ENCODE results near the gene ZNF709.
"Not testable (repeated sequence)": the region's sequence is repeated elsewhere in the genome, so short reads cannot be mapped to it uniquely, and the experiment has no call there.

The ZNF709 gene

DNA sequence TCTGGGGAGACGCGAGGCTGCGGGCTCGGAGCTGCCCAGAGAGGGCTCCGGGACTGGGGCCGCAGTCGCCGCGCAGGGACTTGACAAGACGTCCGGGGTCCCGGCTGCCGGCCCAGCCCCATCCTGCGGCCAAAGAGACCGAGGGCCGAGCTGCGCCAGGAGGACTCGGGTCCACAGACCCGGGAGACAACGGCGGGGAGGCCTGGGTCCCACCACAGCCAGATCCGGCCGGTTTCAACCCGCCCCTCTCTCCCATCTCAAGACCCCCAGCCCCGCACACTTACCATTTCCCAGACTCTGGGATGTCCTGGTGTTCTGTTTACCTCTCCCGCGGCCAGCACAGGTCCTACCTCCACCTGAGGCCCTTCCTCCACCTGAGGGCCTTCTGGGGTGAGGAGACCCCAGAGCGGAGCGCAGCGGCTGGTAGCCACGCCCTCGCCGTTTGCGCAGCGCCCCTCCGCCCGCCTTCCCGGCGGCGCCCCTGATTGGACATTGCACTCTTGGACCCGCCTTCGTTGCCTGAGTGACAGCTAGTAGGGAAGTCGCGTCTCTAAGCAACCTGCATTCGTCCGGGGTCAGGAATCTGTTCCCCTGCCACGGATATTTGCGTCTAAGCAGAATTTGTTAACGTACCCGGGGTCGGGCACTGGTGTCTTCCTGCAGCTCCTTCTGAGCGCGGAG is at the start of gene ZNF709:
ZNF709 (minus strand) TSS at position 446 of the 681 bp plus-strand sequence; CDS start at position 287, 159 bp downstream.
- Histone ChIP-seq H3K27ac (ENCODE audit: low read length) (peak within 1 kb of the TSS; percentile 74), H3K36me3 (ENCODE audit: control insufficient read depth in 2 of 2, insufficient read depth in 2 of 2, low read length in 2 of 2) (no peaks in the 10 kb centered on the region), H3K9me3 (ENCODE audit: control insufficient read depth in 2 of 2, low read length in 2 of 2) (no peaks in the 10 kb centered on the region), H3K4me1 (ENCODE audit: control insufficient read depth, insufficient read depth, low read length) (peaks cover 6% of the 10 kb centered on the region), H3K27me3 (ENCODE audit: control insufficient read depth in 1 of 2, insufficient read depth in 2 of 2, low read length in 2 of 2) (no peaks in the 10 kb centered on the region), H3K4me3 (ENCODE audit: low read length in 2 of 2) (peak within 1 kb of the TSS; percentile 96 to 98), H3K9ac (ENCODE audit: low read length in 2 of 2) (peak within 1 kb of the TSS; percentile 74 to 87)

DNA sequence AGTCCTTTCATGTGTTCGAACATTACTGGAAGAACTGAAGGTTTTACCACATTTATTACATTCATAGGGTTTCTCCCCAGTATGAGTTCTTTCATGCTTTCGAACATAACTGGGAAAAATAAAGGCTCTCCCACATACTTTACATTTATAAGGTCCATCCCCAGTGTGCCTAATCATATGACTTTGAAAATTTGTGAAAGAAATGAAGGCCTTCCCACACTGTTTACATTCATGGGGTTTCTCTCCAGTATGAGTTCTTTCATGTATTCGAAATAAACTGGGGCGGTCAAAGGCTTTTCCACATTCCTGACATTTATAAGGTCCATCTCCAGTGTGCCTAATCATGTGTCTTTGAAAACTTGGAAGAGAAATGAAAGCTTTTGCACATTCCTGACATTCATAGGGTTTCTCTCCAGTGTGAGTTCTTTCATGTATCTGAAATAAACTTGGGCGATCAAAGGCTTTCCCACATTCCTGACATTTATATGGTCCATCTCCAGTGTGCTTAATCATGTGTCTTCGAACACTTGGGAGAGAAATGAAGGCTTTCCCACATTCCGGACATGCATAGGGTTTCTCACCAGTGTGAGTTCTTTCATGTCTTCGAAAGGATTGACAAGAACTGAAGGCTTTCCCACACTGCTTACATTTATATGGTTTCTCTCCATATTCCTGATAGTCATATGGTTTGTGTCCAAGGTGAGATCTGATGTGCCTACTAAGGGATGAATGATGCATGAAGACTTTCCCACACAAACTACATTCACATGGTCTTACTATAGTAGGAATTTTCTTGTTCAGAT is 42.6 kb upstream of the ZNF709 start:
- peaks cover 44 to 53% of the 10 kb centered on the region in 2 donors for H3K36me3 ChIP-seq (ENCODE audit: control insufficient read depth in 2 of 2, insufficient read depth in 2 of 2, low read length in 2 of 2)
- H3K27me3 ChIP-seq (ENCODE audit: control insufficient read depth in 1 of 2, insufficient read depth in 2 of 2, low read length in 2 of 2) = no peaks in the 10 kb centered on the region
- peak overlapping the region in 1 of 2 donors; percentile 40 for H3K4me3 ChIP-seq (ENCODE audit: low read length in 2 of 2)
- H3K9ac ChIP-seq (ENCODE audit: low read length in 2 of 2) = no peak overlapping the region
- peaks cover 41 to 71% of the 10 kb centered on the region in 2 donors for H3K9me3 ChIP-seq (ENCODE audit: control insufficient read depth in 2 of 2, low read length in 2 of 2)
- H3K4me1 ChIP-seq (ENCODE audit: control insufficient read depth, insufficient read depth, low read length) = no peaks in the 10 kb centered on the region
- no peak overlapping the region for H3K27ac ChIP-seq (ENCODE audit: low read length)

DNA sequence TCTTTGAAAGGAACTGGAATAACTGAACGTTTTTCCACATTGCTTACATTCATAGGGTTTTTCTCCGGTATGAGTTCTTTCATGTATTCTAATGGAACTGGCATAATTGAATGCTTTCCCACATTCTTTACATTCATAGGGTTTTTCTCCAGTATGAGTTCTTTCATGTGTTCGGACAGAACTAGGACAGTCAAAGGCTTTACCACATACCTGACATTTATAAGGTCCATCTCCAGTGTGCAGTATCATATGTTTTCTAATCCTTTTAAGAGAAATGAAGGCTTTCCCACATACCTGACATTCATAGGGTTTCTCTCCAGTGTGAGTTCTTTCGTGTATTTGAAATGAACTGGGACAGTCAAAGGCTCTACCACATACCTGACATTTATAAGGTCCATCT is 41.9 kb upstream of the ZNF709 start:
- H3K27me3 ChIP-seq (ENCODE audit: control insufficient read depth in 1 of 2, insufficient read depth in 2 of 2, low read length in 2 of 2) = no peaks in the 10 kb centered on the region
- no peak overlapping the region for H3K27ac ChIP-seq (ENCODE audit: low read length)
- no peak overlapping the region for H3K9ac ChIP-seq (ENCODE audit: low read length in 2 of 2)
- no peaks in the 10 kb centered on the region for H3K4me1 ChIP-seq (ENCODE audit: control insufficient read depth, insufficient read depth, low read length)
- peaks cover 43 to 74% of the 10 kb centered on the region in 2 donors for H3K9me3 ChIP-seq (ENCODE audit: control insufficient read depth in 2 of 2, low read length in 2 of 2)
- H3K36me3 ChIP-seq (ENCODE audit: control insufficient read depth in 2 of 2, insufficient read depth in 2 of 2, low read length in 2 of 2) = peaks cover 44 to 51% of the 10 kb centered on the region in 2 donors
- peak overlapping the region in 1 of 2 donors; percentile 40 for H3K4me3 ChIP-seq (ENCODE audit: low read length in 2 of 2)

DNA sequence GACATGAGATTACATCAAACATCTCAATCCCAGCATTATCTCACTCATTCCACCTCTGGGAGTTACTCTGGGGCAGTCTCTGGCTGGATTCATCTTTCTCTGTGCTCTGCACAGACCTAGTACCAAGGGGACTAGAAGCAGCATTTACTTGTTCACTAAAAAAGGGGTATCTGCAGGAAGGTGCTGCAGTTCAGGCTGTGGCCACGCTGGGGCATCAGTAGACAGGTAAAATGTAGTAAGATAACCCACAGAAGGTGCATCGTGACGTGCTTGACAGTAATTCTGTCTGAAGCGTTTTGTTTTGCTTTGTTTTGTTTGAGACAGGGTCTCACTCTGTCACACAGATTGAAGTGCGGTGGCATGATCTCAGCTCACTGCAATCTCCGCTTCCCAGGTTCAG is 37.4 kb upstream of the ZNF709 start:
- no peak overlapping the region for H3K27ac ChIP-seq (ENCODE audit: low read length)
- H3K4me1 ChIP-seq (ENCODE audit: control insufficient read depth, insufficient read depth, low read length) = no peaks in the 10 kb centered on the region
- no peaks in the 10 kb centered on the region for H3K27me3 ChIP-seq (ENCODE audit: control insufficient read depth in 1 of 2, insufficient read depth in 2 of 2, low read length in 2 of 2)
- peaks cover 20 to 24% of the 10 kb centered on the region in 2 donors for H3K36me3 ChIP-seq (ENCODE audit: control insufficient read depth in 2 of 2, insufficient read depth in 2 of 2, low read length in 2 of 2)
- H3K4me3 ChIP-seq (ENCODE audit: low read length in 2 of 2) = no peak overlapping the region
- no peak overlapping the region for H3K9ac ChIP-seq (ENCODE audit: low read length in 2 of 2)
- peaks cover 24 to 47% of the 10 kb centered on the region in 2 donors for H3K9me3 ChIP-seq (ENCODE audit: control insufficient read depth in 2 of 2, low read length in 2 of 2)

DNA sequence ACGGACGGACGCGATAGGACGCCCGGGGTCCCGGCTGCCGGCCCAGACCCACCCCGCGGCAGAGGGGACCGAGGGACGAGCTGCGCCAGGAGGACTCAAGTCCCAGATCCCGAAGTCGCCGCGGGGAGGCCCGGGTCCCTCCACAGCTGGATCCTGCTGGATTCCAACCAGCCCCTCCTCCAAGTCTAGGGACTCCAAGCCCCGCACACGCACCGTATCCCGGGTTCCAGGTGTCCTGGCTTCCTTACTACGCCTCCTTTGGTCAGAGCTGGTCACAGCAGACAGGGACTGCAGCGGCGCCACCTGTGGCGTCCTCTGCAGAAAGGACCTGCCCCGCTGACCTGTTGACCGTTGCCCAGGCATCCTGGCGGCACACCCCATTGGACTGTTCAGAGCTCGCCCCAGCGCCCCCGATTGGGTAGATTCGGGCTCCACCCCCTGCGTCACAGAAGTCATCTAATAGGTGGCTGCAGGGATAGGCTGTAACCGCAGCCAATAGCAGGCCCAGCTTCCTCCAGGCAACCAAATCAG is 29.0 kb upstream of the ZNF709 start:
- Histone ChIP-seq H3K27ac (ENCODE audit: low read length) (no peak overlapping the region), H3K9ac (ENCODE audit: low read length in 2 of 2) (no peak overlapping the region), H3K9me3 (ENCODE audit: control insufficient read depth in 2 of 2, low read length in 2 of 2) (no peaks in the 10 kb centered on the region), H3K27me3 (ENCODE audit: control insufficient read depth in 1 of 2, insufficient read depth in 2 of 2, low read length in 2 of 2) (peaks cover 0 to 2% of the 10 kb centered on the region in 2 donors), H3K4me1 (ENCODE audit: control insufficient read depth, insufficient read depth, low read length) (peaks cover 2% of the 10 kb centered on the region), H3K36me3 (ENCODE audit: control insufficient read depth in 2 of 2, insufficient read depth in 2 of 2, low read length in 2 of 2) (no peaks in the 10 kb centered on the region), H3K4me3 (ENCODE audit: low read length in 2 of 2) (peak overlapping the region in 1 of 2 donors; percentile 57)

DNA sequence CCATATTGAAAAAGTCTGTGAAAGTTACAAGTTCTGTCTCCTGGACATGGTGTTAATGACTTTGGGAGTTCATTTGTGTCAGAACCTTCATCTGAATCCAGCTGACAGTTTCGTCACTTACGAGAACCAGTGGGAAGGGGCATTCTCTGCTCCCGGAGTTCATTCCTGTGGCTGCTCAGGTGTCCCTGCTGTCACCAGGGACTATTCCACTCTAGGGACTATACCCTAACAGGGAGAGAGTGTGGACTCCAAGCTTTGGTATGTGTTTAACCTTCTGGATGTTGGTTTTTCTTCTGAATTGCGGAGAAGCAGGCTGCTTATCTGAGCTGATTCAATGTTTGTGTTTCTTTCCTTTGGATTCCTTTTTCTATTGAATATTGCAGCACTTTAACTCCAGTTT is 12.4 kb upstream of the ZNF709 start:
- Histone ChIP-seq H3K27ac (ENCODE audit: low read length) (no peak overlapping the region), H3K36me3 (ENCODE audit: control insufficient read depth in 2 of 2, insufficient read depth in 2 of 2, low read length in 2 of 2) (no peaks in the 10 kb centered on the region), H3K9ac (ENCODE audit: low read length in 2 of 2) (no peak overlapping the region), H3K9me3 (ENCODE audit: control insufficient read depth in 2 of 2, low read length in 2 of 2) (no peaks in the 10 kb centered on the region), H3K27me3 (ENCODE audit: control insufficient read depth in 1 of 2, insufficient read depth in 2 of 2, low read length in 2 of 2) (no peaks in the 10 kb centered on the region), H3K4me3 (ENCODE audit: low read length in 2 of 2) (no peak overlapping the region), H3K4me1 (ENCODE audit: control insufficient read depth, insufficient read depth, low read length) (peaks cover 7% of the 10 kb centered on the region)

DNA sequence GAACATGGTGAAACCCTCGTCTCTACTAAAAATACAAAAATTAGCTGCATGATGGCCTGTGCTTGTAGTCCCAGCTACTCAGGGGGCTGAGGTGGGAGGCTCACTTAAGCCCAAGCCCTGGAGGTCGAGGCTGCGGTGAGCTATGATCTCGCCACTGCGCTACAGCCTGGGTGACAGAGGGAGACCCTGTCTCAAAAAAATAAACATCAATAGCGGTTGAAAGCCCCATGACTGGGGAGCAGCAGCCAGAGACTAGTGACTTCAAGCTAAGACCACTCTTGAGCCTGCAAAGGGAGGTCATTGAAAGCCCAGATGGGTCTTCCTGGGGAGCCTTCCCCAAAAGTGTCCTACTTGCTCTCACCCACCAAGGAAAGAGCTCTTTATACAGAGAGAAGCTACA is 11.9 kb upstream of the ZNF709 start:
- H3K4me3 ChIP-seq (ENCODE audit: low read length in 2 of 2) = no peak overlapping the region
- H3K9me3 ChIP-seq (ENCODE audit: control insufficient read depth in 2 of 2, low read length in 2 of 2) = no peaks in the 10 kb centered on the region
- H3K9ac ChIP-seq (ENCODE audit: low read length in 2 of 2) = no peak overlapping the region
- peaks cover 7% of the 10 kb centered on the region for H3K4me1 ChIP-seq (ENCODE audit: control insufficient read depth, insufficient read depth, low read length)
- no peaks in the 10 kb centered on the region for H3K36me3 ChIP-seq (ENCODE audit: control insufficient read depth in 2 of 2, insufficient read depth in 2 of 2, low read length in 2 of 2)
- no peak overlapping the region for H3K27ac ChIP-seq (ENCODE audit: low read length)
- no peaks in the 10 kb centered on the region for H3K27me3 ChIP-seq (ENCODE audit: control insufficient read depth in 1 of 2, insufficient read depth in 2 of 2, low read length in 2 of 2)

DNA sequence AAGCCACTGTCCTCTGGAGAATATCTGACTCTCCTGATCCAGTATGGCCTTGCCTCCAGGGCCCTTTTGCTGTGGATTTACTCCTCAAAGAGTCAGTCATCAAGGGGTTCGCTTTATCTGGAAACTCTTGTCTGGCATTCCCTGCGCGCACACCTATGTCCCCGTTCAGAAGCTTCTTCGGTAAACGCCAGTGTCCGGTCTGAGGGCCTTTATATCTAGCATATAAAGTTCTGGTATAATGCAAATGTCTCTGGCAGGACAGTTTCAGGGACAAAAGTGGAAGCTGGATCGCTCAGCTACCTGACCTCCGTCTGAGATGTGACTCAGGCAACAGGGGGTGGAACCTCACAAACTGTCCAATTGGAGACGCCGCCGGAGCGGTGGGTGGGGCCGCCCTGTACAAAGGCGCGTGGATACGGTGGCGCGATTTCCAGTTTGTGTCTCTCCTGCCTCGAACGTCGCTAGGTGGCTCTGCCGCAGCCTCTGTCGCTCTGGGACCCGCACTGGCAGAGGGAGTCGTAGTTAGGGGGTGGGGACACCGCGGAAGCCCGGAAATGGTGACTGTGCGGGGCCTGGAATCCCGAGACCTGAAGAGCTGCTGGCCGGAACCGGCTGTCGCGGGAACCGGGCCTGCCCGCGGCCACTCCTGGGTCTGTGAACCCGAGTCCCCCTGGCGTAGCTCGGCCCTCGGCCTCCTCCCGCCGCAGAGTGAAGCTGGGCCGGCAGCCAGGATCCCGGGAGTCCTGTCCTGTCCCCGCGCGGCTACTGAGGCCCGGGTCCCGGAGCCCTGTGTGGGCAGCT is 10.6 kb upstream of the ZNF709 start:
- peak overlapping the region; percentile 49 for H3K27ac ChIP-seq (ENCODE audit: low read length)
- no peaks in the 10 kb centered on the region for H3K27me3 ChIP-seq (ENCODE audit: control insufficient read depth in 1 of 2, insufficient read depth in 2 of 2, low read length in 2 of 2)
- H3K9me3 ChIP-seq (ENCODE audit: control insufficient read depth in 2 of 2, low read length in 2 of 2) = no peaks in the 10 kb centered on the region
- H3K9ac ChIP-seq (ENCODE audit: low read length in 2 of 2) = peak overlapping the region; percentile 70 to 85
- peak overlapping the region; percentile 82 to 85 for H3K4me3 ChIP-seq (ENCODE audit: low read length in 2 of 2)
- no peaks in the 10 kb centered on the region for H3K36me3 ChIP-seq (ENCODE audit: control insufficient read depth in 2 of 2, insufficient read depth in 2 of 2, low read length in 2 of 2)
- peaks cover 7% of the 10 kb centered on the region for H3K4me1 ChIP-seq (ENCODE audit: control insufficient read depth, insufficient read depth, low read length)

DNA sequence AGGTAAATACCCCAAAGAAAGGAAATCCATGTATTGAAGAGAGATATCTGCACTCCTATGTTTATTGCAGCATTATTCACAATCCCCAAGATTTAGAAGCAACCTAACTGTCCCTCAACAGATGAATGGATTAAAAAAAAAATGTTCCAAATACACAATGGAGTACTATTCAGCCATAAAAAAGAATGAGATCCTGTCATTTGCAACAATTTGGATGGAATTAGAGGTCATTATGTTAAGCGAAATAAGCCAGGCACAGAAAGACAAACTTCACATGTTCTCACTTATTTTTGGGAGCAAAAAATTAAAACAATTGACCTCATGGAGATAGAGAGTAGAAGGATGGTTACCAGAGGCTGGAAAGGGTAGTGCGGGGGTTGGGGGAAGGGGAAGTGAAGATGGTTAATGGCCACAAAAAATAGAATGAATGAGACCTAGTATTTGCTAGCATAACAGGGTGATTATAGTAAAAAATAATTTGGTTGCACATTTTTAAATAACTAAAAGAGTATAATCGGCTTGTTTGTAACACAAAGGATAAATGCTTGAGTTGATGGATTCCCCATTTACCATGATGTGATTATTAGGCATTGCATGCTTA is 9.7 kb upstream of the ZNF709 start:
- H3K4me1 ChIP-seq (ENCODE audit: control insufficient read depth, insufficient read depth, low read length) = peaks cover 7% of the 10 kb centered on the region
- no peak overlapping the region for H3K27ac ChIP-seq (ENCODE audit: low read length)
- H3K4me3 ChIP-seq (ENCODE audit: low read length in 2 of 2) = peak overlapping the region; percentile 82 to 85
- H3K27me3 ChIP-seq (ENCODE audit: control insufficient read depth in 1 of 2, insufficient read depth in 2 of 2, low read length in 2 of 2) = no peaks in the 10 kb centered on the region
- peak overlapping the region; percentile 70 to 85 for H3K9ac ChIP-seq (ENCODE audit: low read length in 2 of 2)
- no peaks in the 10 kb centered on the region for H3K9me3 ChIP-seq (ENCODE audit: control insufficient read depth in 2 of 2, low read length in 2 of 2)
- no peaks in the 10 kb centered on the region for H3K36me3 ChIP-seq (ENCODE audit: control insufficient read depth in 2 of 2, insufficient read depth in 2 of 2, low read length in 2 of 2)

DNA sequence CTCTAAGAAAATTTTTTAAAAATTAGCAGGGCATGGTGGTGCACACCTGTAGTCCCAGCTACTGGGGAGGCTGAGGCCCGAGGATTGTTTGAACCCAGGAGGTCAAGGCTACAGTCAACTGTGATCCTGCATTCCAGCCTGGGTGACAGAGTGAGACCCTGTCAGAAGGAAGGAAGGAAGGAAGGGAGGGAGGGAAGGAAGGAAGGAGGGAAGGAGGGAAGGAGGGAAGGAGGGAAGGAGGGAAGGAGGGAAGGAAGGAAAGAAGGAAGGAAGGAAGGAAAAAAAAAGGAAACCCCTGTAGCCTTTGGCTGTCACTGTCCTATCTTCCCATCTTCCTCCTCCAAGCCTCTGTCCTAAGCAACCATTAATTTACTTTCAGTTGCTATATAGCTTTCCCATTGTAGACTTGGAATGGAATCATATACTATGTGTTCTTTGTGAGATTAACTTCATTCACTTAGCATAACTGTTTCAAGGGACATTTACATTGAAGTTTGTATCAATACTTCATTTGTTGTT is 1.7 kb upstream of the ZNF709 start:
- H3K4me3 ChIP-seq (ENCODE audit: low read length in 2 of 2); H3K4me1 ChIP-seq (ENCODE audit: control insufficient read depth, insufficient read depth, low read length); H3K27ac ChIP-seq (ENCODE audit: low read length); H3K27me3 ChIP-seq (ENCODE audit: control insufficient read depth in 1 of 2, insufficient read depth in 2 of 2, low read length in 2 of 2); H3K9me3 ChIP-seq (ENCODE audit: control insufficient read depth in 2 of 2, low read length in 2 of 2); H3K9ac ChIP-seq (ENCODE audit: low read length in 2 of 2); H3K36me3 ChIP-seq (ENCODE audit: control insufficient read depth in 2 of 2, insufficient read depth in 2 of 2, low read length in 2 of 2): not testable (repeated sequence)

All from stomach smooth muscle (tissue), 2 donors.